ENCODE results near the gene CST9. TPM values are rescaled to one million over a fixed set of nuclear protein-coding genes. Genes with fewer than 3 reads are reported as not detected.

Gene CST9
- polyA plus RNA-seq, 1 donor (not counting 4 experiments of a cell fraction or from before 2014, with no cell fraction given), result not detected

GRCh38 chr20:23651117-23651516, 45.4 kb upstream of the CST9 start:
- Histone ChIP-seq H2AFZ (ENCODE audit: control insufficient read depth, low read length) (no peak overlapping the region), H3K4me2 (ENCODE audit: control insufficient read depth, extremely low read depth, insufficient read depth, low read depth, low read length) (no peak overlapping the region), H3K4me1 (ENCODE audit: control insufficient read depth, extremely low read depth, insufficient read depth, low read length) (peaks cover 8% of the 10 kb centered on the region), H3K4me3 (ENCODE audit: control insufficient read depth in 2 of 3, extremely low read depth in 1 of 3, insufficient read depth in 2 of 3, low read depth in 1 of 3, low read length in 3 of 3) (no peak overlapping the region), H4K20me1 (ENCODE audit: control insufficient read depth, extremely low read depth, insufficient read depth, low read length) (no peaks in the 10 kb centered on the region), H3K36me3 (ENCODE audit: control insufficient read depth in 2 of 2, extremely low read depth in 1 of 2, insufficient read depth in 2 of 2, low read length in 2 of 2) (no peaks in the 10 kb centered on the region), H3K27ac (ENCODE audit: control insufficient read depth, insufficient read depth, low read length) (no peak overlapping the region), H3K9me3 (ENCODE audit: control insufficient read depth, low read depth, low read length) (no peaks in the 10 kb centered on the region), H3K27me3 (ENCODE audit: control insufficient read depth, extremely low read depth, insufficient read depth, low read length) (no peaks in the 10 kb centered on the region), H3K9me1 (ENCODE audit: control insufficient read depth, extremely low read depth, insufficient read depth, low read length) (no peaks in the 10 kb centered on the region), H3K79me2 (ENCODE audit: control insufficient read depth, insufficient read depth, low read length) (no peaks in the 10 kb centered on the region), H3K9ac (ENCODE audit: control insufficient read depth, extremely low read depth, insufficient read depth, low read length) (no peak overlapping the region)
- no peak for FAIRE-seq
- TF ChIP-seq EZH2 (IDR thresholded peaks at IDR 0.05; ENCODE audit: low read length) (no peak), CTCF (optimal IDR thresholded peaks at IDR 0.05 in 1 of 3, IDR thresholded peaks at IDR 0.05 in 1 of 3, conservative IDR thresholded peaks at IDR 0.05 in 1 of 3; ENCODE audit: extremely low read depth in 1 of 3, insufficient read depth in 2 of 3, low read length in 3 of 3) (no peak)
- dilution Hi-C loops (cut with MboI; ENCODE audit: extremely low pct_ligation_motif_present, low sequenced_read_pairs), result no loop called here
- no peak for DNase-seq (ENCODE audit: low read depth, low spot score)

GRCh38 chr20:23649830-23650417, 44.2 kb upstream of the CST9 start:
- TF ChIP-seq CTCF (optimal IDR thresholded peaks at IDR 0.05 in 1 of 3, IDR thresholded peaks at IDR 0.05 in 1 of 3, conservative IDR thresholded peaks at IDR 0.05 in 1 of 3; ENCODE audit: extremely low read depth in 1 of 3, insufficient read depth in 2 of 3, low read length in 3 of 3) (no peak), EZH2 (IDR thresholded peaks at IDR 0.05; ENCODE audit: low read length) (no peak)

More at GRCh38 chr20:23649830-23650417, 44.2 kb upstream of the CST9 start:
- H3K4me2 ChIP-seq (ENCODE audit: control insufficient read depth, extremely low read depth, insufficient read depth, low read depth, low read length), result no peak overlapping the region
- H3K9ac ChIP-seq (ENCODE audit: control insufficient read depth, extremely low read depth, insufficient read depth, low read length), result no peak overlapping the region
- no peaks in the 10 kb centered on the region for H3K27me3 ChIP-seq (ENCODE audit: control insufficient read depth, extremely low read depth, insufficient read depth, low read length)
- no peaks in the 10 kb centered on the region for H3K36me3 ChIP-seq (ENCODE audit: control insufficient read depth in 2 of 2, extremely low read depth in 1 of 2, insufficient read depth in 2 of 2, low read length in 2 of 2)
- H3K4me1 ChIP-seq (ENCODE audit: control insufficient read depth, extremely low read depth, insufficient read depth, low read length), result peaks cover 8% of the 10 kb centered on the region
- FAIRE-seq, result no peak
- dilution Hi-C loops (cut with MboI; ENCODE audit: extremely low pct_ligation_motif_present, low sequenced_read_pairs), result no loop called here
- no peak overlapping the region for H3K4me3 ChIP-seq (ENCODE audit: control insufficient read depth in 2 of 3, extremely low read depth in 1 of 3, insufficient read depth in 2 of 3, low read depth in 1 of 3, low read length in 3 of 3)
- H3K27ac ChIP-seq (ENCODE audit: control insufficient read depth, insufficient read depth, low read length), result no peak overlapping the region
- H3K79me2 ChIP-seq (ENCODE audit: control insufficient read depth, insufficient read depth, low read length), result no peaks in the 10 kb centered on the region
- H2AFZ ChIP-seq (ENCODE audit: control insufficient read depth, low read length), result no peak overlapping the region
- no peaks in the 10 kb centered on the region for H3K9me3 ChIP-seq (ENCODE audit: control insufficient read depth, low read depth, low read length)
- H4K20me1 ChIP-seq (ENCODE audit: control insufficient read depth, extremely low read depth, insufficient read depth, low read length), result no peaks in the 10 kb centered on the region
- no peak for DNase-seq (ENCODE audit: low read depth, low spot score)
- no peaks in the 10 kb centered on the region for H3K9me1 ChIP-seq (ENCODE audit: control insufficient read depth, extremely low read depth, insufficient read depth, low read length)
